HG02642 (cell line): Measurements from ENCODE around the gene LRRC10.
A peak's percentile ranks its signal among the peaks of the same experiment; 100 is the strongest.

Experiments
- ATAC-seq: cut with Tn5 transposase; IDR thresholded peaks from one replicate; pipeline ENCODE4 v1.9.1; 2021; ENCODE audit warnings: mild to moderate bottlenecking; ENCODE audit not compliant: unreplicated experiment, poor library complexity

LRRC10 gene, protein sequence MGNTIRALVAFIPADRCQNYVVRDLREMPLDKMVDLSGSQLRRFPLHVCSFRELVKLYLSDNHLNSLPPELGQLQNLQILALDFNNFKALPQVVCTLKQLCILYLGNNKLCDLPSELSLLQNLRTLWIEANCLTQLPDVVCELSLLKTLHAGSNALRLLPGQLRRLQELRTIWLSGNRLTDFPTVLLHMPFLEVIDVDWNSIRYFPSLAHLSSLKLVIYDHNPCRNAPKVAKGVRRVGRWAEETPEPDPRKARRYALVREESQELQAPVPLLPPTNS

DNA sequence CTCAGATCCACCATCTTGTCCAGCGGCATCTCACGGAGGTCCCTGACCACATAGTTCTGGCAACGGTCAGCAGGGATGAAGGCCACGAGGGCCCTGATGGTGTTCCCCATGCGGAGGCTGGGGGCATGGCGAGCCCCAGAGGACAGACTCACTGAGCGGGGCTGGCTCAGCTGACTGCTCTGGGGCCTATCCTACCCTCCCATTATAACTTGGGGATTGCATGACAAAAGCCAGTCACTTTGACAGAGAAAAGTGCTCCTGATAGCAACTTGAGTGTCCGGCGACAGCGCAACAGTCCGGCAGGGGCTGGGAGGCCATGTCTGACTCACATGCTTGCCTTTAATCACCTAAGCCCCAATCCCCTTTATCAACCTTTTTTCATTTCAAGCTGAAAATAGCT lies at the start of gene LRRC10:
Gene LRRC10, minus strand, starts transcription at position 179 of the 400 bp plus-strand sequence. Its CDS starts 69 bp downstream, at position 110.
- ATAC-seq: no peak

DNA sequence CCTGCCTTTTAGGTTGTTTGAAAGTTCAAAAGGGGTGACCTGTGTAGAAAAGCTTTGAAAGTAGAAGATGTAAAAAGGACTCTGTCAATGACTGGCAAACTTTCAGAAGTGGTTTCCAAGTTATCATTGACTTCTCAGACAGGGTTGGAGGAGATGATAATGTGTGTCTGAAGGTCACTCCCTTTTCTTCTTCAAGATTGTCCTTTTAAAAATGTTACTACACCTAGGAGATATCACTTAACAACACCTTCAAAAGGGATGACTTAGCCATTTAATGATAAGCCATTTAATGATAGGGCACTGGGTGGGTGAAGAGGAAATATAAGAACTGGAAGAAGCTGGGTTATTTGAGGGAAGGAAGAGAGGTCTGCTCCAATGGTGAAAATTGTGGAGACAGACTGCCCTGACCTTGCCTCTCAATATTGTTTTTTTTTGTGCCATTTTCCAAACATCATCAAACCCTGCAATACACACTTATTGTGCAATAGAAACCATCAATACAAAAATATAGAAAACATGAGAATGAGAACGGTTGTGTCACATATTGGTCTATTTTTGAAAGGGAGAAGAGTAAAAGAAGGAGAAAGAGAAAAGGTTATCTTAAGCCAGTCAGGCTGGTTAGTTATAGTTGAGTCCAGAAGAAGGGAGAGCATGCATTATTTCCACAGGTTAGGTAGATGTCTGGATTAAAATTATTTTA lies 49.6 kb upstream of the LRRC10 start:
- no peak for ATAC-seq

DNA sequence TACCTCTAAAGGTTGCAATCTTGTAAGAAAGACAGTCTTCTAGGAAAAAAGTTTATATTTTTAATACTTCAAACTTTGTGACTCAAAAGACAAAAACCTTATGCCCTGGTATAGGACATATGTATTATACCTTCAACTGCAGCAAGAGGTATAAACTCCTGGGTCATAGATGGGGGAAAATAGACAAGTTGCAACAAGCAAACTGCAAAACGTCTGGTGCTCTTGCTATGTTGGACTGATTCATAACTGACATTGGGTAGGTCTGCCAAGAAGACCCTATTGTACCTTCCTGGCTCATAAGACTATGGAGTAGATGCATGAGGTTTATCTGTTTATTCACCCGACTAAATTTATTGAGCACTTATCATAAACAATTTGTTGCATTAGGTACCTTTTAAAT lies 47.5 kb upstream of the LRRC10 start:
- ATAC-seq: no peak

DNA sequence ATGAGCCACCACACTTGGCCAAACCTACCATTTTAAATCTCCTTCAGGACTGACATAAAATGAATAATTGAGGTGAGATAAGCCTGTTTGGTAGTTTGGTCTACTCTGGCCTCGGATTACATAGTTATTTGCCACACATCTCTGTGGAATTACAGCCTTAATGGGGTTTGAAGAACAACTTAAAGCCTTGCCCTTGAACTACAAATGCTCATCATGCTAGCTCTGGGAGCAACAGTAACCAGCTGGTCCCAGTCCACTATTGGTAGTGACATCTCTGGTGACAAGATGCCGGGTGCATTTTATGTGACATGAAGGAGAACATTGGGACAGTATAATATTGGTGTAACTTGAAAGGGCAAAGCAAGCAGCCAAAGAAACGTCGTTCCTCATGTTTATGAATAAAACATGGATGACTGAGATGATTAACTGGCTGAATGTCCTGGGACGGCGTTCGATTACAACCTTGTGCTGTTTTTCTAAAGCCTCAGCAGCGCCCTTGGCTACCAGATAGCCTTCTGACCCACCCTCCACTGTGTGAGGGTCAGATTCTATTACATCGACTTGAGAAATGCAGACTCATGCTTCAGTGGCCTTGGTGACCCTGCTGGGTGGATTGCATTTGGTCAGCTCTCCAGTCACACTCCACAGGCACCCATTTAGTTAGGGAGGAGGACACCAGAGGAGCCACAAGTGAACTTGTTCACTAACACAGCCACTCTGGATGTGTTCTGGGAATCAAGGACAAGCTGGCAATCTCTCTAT lies 46.9 kb upstream of the LRRC10 start:
- no peak for ATAC-seq

DNA sequence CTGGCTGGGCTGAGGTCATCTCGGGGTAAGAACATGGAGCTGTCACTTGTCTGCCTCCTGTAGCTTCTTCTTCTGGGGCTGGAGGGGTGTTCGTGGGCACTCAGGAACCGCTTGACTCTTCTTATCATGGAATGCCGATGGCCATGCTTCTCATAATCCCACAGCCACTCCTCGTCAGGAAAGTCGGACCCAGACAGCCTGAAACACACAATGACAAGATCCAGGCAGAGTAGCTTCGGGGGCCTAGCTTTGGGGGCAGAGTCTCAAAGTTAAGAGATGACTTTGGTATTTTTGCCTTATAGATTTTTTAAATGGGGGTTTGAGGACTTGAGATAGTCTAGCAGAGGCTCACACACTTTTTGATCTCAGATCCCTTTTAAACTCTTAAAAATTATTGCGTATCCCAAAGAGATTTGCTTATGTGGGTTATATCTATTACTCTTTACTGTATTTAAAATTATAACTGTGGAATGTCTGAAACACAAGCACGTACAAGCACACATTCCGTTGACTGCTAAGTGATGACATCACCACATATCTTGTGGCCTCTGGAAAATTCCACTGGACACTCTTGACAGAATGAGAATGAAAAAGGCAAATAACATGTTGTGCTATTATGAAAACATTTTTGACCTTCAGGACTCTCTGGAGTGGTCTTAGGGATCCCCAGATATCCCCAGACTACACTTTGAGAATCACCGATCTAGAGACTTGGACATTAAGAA lies 45.1 kb upstream of the LRRC10 start:
- no peak for ATAC-seq

DNA sequence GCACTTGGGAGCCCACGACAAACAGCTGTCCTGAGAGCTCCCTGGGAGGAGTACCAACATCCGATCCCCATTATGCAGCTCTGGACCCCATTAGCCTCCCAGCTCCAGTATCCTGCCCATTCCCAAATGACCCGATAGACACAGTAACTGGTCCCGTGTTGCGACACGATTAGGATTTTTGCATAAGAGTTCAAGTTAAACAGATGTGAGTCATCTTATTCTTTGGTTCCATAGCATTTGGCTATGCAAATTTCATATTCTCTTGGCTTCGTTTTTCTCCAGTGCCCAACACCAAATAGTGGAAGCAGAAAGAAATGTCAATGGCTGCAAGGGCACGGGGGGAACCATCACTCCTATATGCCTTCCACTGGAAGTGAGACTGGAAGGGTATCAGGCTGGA lies 43.0 kb upstream of the LRRC10 start:
- ATAC-seq: no peak

DNA sequence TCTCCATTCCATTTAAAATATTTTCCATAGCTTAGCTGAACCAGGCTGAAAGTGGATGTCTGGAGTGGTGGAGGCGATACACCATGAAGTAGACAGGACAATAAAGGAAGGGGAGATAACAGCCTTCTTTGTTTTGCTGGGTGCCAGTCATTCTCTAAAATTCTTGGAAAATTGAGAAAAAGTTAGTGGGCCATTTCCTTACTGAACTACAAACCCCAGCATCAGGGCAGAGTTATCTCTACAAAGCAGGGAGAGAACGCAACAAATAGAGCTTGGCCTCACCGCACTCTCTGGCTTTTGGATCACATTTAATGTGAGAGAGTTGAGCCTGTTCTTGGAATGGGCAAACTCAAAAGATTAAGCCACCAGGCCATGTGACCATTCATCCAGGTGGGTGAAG lies 41.2 kb upstream of the LRRC10 start:
- ATAC-seq: no peak

DNA sequence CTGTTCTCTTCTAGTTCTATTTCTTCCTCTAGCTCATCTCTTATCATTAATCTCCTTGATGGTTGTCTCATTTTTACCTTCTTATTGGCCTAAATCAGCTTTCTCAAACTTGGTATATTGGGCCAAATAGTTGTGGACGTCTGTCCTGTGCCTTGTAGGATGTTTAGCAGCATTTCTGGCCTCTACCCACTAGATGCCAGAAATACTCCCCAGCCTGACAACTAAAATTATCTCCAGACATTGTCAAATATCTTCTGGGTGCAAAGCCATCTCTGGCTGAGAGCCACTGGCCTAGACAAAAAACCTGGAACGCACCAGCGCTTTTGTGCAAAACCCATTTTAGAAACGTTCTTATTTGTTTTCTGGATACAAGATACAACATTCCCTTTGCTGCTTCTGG lies 38.8 kb upstream of the LRRC10 start:
- ATAC-seq: no peak

DNA sequence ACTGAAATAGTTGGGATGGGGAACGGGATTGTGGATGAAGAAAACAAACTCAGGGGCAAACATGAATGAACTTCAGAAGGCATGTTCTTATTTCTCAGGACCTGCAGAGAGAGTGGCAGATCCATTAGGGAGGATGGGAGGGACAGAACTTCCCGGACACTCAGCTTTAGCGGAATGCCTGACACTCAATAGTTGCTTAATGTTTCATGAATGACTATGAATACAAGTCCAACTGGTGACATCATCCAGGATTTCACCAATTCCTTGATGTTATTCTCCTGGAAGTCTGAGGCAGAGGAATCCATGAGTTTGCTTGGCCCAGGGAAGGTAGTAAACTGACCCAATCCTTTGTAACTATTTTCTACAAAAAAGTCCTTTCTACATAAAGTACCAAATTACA lies 37.8 kb upstream of the LRRC10 start:
- no peak for ATAC-seq

DNA sequence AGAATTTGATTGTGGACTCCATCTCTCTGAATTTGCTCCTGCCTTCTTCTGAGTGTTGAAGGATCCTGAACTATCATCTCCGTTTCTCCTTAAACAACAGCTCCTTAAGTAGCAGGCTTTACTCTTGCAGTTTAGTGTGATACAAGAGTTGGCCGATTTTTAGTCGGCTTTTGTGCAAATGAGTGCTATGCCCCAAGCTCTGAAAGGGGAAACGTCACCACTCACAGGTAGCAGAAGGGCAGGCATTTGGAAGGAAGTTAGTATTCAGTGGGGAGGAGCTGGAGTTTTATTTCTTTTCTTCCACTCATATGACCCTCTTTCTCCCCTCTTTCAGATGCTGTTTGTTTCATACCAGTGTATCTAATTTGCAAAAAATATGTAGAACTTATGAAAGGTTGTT lies 36.5 kb upstream of the LRRC10 start:
- no peak for ATAC-seq

DNA sequence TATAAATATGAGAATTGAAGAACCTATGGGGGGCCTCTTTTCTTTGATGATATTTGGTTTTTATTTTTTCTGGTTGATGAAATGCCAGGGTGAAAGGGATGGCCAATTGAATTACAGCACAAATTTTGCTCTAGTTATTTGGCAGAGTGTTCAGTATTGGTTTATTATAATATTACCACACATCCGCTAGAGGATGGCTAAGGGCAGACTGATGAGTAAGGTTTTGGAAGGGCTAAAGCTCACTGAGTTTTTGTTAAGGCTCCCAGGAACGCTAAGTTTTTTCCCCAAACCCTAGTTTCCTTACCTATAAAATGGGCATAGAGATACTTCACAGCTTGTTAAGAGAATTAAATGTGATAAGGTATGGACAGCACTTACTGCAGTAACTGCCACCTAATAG lies 34.3 kb upstream of the LRRC10 start:
- no peak for ATAC-seq

DNA sequence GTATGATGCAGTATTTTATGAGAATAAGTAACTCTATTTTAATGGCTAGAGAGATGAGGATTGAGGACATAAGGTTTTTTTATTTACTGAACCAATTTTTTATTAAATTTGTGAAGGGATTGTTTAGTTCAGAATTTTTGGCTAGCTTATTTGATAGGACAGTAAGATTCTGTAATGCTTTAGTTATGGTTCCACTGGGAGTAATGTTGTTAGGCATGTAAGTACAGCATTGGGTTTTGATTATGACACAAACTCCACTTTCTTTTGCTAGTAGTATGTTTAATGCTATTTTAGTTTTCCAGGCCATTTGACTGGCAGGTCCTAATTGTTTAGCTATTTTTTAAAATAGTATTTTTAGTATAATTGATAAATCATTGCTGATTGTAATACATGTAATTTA lies 33.8 kb upstream of the LRRC10 start:
- no peak for ATAC-seq

DNA sequence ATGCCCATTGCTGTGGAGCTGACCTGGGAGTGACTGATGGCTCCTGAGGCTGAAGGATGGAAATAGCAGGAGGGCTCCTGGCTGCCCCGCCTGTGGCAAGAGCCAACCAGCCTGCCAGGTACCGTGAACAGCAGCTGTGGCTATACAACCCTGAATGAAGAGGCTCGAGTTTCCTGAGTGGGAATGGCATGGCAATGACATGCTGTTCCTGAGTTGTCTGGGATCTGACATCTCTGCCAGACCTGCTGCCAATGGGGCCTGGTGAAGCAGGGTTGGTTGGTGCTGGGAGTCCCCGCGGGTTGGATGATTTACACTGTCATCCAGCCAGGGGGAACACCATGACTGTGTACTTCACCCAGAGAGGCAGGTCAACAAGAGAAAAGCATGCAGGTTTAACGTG lies 31.8 kb upstream of the LRRC10 start:
- no peak for ATAC-seq

DNA sequence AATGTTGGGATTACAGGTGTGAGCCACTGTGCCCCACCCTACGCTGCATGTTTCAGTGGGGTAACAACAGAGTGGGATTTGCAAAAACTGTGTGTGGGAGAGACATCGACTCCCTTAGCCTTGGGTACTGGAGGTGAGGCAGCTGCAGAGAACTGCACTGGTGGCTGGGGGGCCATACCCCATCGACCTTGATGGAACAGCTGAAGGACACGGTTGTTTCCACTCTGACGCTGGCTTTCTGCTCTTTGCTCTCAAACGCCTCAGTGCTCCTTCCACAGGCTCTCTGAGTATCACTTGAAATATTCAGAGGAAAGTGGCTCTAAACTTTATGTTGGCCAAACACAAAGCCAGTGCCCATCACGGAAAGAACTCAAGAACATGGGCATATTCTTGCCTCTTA lies 30.8 kb upstream of the LRRC10 start:
- ATAC-seq: no peak

DNA sequence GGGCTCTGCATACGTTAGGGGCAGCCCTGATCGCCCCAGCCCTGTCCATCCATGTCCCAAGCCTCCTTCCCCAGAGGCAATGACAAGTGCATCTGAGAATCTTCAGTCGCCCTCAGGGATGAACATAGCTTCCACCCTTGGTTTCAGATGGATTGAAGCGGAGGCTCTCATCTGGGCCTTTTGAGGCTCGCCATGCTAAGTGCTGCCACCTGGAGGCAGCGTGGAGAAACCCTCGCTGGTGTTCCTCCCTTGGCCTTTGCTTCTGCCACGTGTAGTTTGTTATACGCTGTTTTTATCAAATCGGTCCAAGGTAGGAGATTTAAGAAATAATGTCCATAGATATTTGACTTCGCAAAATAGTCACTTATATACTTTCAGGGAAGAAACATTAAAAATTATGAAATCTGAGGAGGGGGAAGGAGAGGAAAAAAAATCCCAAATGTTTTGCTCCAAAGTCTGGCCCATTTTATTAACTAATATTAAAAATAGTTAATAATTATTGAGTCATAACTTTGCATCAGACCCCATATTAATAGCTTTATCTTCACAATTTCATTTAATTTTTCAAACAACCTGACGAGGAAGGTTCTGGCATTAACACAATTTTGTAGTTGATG lies 28.8 kb upstream of the LRRC10 start:
- ATAC-seq: peak; percentile 82

DNA sequence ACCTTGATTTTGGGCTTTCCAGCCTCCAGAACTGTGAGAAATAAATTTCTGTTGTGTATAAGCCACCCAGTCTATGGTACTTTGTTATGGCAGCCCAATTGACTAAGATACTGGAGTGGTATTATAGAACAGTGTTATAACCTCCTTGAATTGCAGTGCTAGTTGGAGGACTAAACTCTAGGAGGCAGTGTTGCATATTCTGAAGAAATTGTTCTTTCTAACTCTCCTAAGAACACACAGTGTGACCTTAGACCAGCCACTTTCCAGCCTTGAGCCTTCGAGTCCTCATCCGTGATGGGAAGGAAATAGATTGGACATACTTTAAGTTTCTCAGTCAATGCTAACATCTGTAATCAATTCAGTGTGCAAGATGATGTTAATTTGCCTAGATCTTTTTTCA lies 22.4 kb upstream of the LRRC10 start:
- no peak for ATAC-seq

DNA sequence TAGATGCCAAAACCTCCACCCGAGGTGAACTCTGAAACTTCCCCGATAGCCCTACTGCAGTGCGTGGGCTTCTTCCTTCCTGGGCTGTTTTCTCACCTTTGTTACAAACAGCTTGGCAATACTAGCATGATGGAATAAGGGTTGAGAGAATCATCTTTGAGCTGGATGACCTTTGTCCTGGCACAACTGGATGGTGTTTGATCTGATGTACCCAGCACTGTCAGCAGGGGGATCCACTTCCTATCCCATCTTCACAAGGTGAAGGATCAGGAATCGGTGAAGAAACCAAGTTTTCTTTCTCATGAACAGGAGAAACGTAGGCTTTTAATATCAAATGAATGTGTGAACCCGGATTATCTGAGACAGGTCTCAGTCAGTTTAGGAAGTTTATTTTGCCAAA lies 19.5 kb upstream of the LRRC10 start:
- ATAC-seq: no peak

DNA sequence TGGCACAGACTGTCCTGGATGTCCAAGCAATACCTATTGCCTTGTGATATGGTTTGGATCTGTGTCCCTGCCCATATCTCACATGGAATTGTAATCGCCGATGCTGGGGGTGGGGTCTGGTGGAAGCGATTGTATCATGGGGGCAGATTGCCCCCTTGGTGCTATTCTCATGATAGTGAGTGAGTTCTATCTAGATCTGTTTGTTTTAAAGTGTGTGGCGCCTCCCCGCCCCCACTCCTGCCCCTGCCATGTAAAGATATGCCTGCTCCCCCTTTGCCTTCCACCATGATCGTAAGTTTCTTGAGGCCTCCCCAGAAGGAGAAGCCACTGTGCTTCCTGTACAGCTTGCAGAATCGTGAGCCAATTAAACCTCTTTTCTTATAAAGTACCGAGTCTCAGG lies 16.8 kb upstream of the LRRC10 start:
- no peak for ATAC-seq

DNA sequence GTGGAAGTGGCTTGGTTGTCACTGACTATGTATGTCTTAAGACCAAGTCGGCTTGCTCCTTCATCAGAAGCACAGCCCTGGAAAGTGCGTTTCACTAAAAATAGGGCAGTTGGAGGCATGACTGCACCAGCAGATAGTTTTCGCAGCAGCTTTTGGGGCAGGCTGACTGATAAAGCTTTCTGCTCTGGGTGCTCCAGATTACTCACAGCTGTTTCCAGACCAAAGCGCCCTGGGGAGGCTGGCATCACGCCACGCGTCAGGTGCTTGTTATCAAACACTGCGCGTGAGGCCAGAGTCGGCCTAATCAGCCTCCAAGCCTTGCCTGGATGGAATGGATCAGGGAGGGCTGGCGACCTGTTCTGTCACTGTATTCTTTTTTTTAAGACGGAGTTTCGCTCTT lies 13.3 kb upstream of the LRRC10 start:
- ATAC-seq: no peak

DNA sequence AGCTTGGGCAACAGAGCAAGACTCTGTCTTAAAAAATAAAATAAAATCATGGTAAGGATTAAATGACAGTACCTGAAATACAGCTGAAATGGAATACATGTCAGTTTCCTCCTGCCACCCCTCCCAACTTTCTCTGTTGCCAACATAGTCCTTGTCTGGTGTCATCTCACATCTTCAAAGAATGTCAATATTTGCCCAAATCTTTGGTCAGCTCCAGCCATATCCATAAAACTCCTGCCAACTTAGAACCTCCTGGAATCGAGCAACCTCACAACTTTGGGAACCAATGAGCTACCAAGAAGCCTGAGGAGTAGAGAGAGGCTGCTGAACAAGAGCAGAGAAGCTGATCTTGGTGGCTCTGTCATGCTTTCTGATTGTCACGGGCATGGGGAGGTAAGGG lies 10.8 kb upstream of the LRRC10 start:
- ATAC-seq: no peak
